ENCODE data around the gene MAGI1.
"Not testable (repeated sequence)": the region's sequence is repeated elsewhere in the genome, so short reads cannot be mapped to it uniquely, and the experiment has no call there.

MAGI1 gene

DNA sequence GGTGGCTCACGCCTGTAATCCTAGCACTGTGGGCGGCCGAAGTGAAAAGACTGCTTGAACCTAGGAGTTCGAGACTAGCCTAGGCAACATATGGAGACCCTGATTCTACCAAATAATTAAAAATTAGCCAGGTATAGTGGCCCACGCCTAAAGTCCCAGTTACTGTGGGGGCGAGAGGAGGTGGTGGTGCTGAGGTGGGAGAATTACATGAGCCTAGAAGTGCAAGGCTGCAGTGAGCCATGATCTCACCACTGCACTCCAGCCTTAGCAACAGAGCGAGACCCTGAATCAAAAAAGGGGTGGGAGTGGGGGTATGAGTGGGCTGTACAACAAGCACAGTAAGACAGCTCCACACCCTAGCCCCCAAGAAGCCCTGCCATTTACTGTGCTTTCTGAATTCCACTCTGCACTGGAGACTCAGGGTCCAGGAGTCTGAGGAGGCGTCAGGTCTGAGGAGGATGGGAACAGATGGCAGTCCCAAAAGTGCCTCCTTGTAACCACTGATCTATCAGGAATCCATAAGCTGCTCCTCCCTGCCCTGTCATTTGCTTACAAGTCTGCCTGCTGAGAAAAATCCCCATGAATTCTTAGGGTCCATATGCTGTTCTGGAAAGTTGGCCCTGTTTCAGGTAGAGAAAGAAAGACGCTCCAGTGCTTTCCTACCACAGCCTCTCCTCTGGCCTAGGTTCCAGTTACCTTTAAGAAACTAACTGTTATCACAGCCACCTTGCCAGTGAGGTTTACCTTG is 171.1 kb downstream of the MAGI1 start:
- Histone ChIP-seq H3K27me3 (no peaks in the 10 kb centered on the region), H3K4me1 (peaks cover 0 to 14% (median 4%) of the 10 kb centered on the region in 4 donors), H3K9me3 (no peaks in the 10 kb centered on the region), H3K36me3 (no peaks in the 10 kb centered on the region), H3K27ac (no peak overlapping the region), H3K4me3 (no peak overlapping the region)
- DNase-seq: no peak
- intact Hi-C loops (cut with DNase I; ENCODE audit: low total_unique reads): no loop called here
- TF ChIP-seq, protein P1, sequence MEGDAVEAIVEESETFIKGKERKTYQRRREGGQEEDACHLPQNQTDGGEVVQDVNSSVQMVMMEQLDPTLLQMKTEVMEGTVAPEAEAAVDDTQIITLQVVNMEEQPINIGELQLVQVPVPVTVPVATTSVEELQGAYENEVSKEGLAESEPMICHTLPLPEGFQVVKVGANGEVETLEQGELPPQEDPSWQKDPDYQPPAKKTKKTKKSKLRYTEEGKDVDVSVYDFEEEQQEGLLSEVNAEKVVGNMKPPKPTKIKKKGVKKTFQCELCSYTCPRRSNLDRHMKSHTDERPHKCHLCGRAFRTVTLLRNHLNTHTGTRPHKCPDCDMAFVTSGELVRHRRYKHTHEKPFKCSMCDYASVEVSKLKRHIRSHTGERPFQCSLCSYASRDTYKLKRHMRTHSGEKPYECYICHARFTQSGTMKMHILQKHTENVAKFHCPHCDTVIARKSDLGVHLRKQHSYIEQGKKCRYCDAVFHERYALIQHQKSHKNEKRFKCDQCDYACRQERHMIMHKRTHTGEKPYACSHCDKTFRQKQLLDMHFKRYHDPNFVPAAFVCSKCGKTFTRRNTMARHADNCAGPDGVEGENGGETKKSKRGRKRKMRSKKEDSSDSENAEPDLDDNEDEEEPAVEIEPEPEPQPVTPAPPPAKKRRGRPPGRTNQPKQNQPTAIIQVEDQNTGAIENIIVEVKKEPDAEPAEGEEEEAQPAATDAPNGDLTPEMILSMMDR (IDR thresholded peaks at IDR 0.05): no peak

DNA sequence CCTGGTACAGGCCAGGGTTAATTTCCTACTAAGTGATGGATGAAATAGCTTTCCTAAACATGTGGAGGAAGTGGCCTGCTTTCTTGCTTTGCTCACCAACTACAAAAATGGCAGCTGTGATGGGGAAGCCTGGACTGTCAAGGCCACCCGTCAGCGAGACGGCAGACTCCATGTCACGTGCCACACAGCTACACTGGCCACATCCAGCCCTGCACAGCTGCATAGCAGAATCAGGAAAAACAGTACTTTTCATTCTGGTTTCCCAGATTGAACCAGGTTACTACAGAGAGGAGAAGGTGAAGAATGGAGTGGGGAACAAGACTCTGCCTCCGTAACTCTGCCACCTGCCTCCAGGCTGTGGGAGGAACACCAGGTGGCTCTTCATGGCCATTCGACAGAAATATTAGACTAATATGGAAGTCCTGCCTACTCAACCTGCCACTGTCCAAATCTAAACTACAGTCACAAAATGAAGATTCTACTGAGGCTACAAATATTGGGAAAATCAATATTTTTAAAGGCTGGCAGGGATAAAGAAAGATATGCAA is 174.3 kb downstream of the MAGI1 start:
- intact Hi-C loops (cut with DNase I; ENCODE audit: low total_unique reads): no loop called here
- TF ChIP-seq, protein P1 (IDR thresholded peaks at IDR 0.05): no peak

DNA sequence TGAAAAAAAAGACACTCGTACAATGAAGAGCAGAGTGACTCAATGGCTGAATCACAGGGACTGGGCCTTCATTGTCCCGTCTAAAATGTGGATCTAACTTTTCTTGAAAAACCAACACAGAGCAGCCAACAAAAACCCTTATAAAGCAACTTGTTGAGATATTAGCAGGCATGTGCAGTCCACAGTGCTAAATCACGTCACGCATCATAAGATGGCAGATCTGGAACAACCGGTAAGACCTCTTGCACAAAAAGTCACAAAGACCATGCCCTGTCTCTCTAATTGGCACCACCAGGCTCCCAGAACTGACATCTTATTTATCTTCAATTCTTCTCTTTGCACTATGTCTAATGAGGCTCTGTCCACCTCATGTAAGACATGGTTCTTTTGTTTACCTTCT is 177.0 kb downstream of the MAGI1 start:
- no peaks in the 10 kb centered on the region for H3K36me3 ChIP-seq
- no peak for DNase-seq
- no peak overlapping the region for H3K27ac ChIP-seq
- H3K9me3 ChIP-seq: no peaks in the 10 kb centered on the region
- H3K27me3 ChIP-seq: no peaks in the 10 kb centered on the region
- peaks cover 0 to 11% (median 0%) of the 10 kb centered on the region in 4 donors for H3K4me1 ChIP-seq
- TF ChIP-seq, protein P1 (IDR thresholded peaks at IDR 0.05): no peak
- no peak overlapping the region for H3K4me3 ChIP-seq
- intact Hi-C loops (cut with DNase I; ENCODE audit: low total_unique reads): no loop called here

More for the DNA sequence above, 174.3 kb downstream of the MAGI1 start:
- H3K27me3 ChIP-seq: no peaks in the 10 kb centered on the region
- no peak for DNase-seq
- H3K4me1 ChIP-seq: no peaks in the 10 kb centered on the region
- H3K9me3 ChIP-seq: no peaks in the 10 kb centered on the region
- H3K4me3 ChIP-seq: no peak overlapping the region
- H3K27ac ChIP-seq: no peak overlapping the region
- H3K36me3 ChIP-seq: no peaks in the 10 kb centered on the region

DNA sequence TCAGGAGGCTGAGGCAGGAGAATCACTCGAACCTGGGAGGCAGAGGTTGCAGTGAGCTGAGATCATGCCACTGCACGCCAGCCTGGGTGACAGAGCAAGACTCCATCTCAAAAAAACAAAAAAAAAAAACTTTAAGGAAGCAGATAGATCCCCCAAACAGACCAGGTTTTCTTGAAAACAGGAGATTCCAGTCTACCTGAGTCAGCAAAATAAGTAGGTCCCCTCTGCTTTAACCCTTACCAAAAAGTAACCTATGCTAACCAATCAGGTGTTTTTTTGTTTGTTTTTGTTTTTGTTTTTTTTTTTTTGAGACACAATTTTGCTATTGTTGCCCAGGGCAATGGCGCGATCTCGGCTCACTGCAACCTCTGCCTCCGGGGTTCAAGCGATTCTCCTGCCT is 179.1 kb downstream of the MAGI1 start:
- intact Hi-C loops (cut with DNase I; ENCODE audit: low total_unique reads); H3K36me3 ChIP-seq; H3K4me3 ChIP-seq; H3K27ac ChIP-seq; H3K27me3 ChIP-seq; H3K9me3 ChIP-seq; DNase-seq: not testable (repeated sequence)
- H3K4me1 ChIP-seq: peaks cover 0 to 21% (median 2%) of the 10 kb centered on the region in 4 donors

DNA sequence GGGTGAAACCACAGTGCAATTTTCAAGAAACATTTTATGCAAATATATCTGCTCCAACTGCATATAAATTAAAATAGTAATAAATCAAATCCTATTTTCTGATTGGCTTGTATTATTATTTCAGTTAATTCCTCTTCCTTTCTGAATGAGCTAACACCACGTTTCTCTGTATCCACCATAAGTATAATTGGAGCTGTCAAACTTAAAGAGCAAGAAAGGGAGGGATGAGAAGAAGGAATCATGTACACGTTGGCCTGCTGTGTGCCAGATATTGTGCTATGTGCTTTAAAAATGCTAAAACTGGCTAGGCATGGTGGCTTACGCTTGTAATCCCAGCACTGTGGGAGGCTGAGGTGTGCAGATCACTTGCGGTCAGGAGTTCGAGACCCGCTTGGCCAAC is 180.0 kb downstream of the MAGI1 start:
- Histone ChIP-seq H3K4me3 (no peak overlapping the region), H3K27me3 (no peaks in the 10 kb centered on the region), H3K4me1 (peaks cover 0 to 21% (median 3%) of the 10 kb centered on the region in 4 donors), H3K27ac (no peak overlapping the region), H3K9me3 (no peaks in the 10 kb centered on the region), H3K36me3 (no peaks in the 10 kb centered on the region)
- no peak for DNase-seq
- intact Hi-C loops (cut with DNase I; ENCODE audit: low total_unique reads): no loop called here
- TF ChIP-seq, protein P1 (IDR thresholded peaks at IDR 0.05): no peak

DNA sequence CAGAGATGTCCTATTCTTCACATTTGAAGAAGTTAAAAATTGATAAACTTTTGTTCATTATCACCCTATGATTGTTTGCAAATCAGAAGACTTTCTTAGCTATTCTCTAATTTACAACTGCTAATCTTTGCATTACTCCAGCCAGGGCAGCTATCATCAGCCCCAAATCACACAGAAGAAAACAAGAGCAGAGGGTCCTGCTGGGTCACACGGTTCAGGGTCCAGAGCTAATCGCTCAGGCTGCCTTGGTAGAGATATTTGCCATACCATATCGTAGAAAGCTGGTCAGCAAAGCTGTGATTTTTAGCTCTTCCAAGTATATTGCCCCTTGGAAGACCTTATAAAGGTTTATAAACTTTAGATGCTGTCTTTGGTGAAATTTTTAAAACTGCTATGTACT is 181.4 kb downstream of the MAGI1 start:
- Histone ChIP-seq H3K36me3 (no peaks in the 10 kb centered on the region), H3K4me1 (peaks cover 0 to 21% (median 3%) of the 10 kb centered on the region in 4 donors), H3K4me3 (no peak overlapping the region), H3K9me3 (no peaks in the 10 kb centered on the region), H3K27me3 (no peaks in the 10 kb centered on the region), H3K27ac (no peak overlapping the region)
- intact Hi-C loops (cut with DNase I; ENCODE audit: low total_unique reads): no loop called here
- TF ChIP-seq, protein P1 (IDR thresholded peaks at IDR 0.05): no peak
- no peak for DNase-seq

Data from tibial artery (tissue), 4 donors.